DND-41 (cell line): ENCODE data around the gene PSG11.
A peak's percentile ranks its signal among the peaks of the same experiment; 100 is the strongest.
"Not testable (repeated sequence)": the region's sequence is repeated elsewhere in the genome, so short reads cannot be mapped to it uniquely, and the experiment has no call there.

Experiments
- ATAC-seq: fragments of 200-7000 bp; cut with Tn5 transposase; 3 replicates; pipeline ENCODE4 v1.9.1; 2021; ENCODE audit warnings: low read depth; ENCODE audit not compliant: insufficient read depth
- DNase-seq: peaks from one replicate; pipeline ENCODE4 v3.0.0-alpha.2; 2020
- H2AFZ ChIP-seq: 2 replicates; pipeline ENCODE4 v1.6.0; 2012; ENCODE audit warnings: low read depth, low read length
- H3K27ac ChIP-seq: 2 replicates; pipeline ENCODE4 v1.5.1; 2012; ENCODE audit warnings: low read length, inconsistent platforms
- H3K27me3 ChIP-seq: fragments of 200-600 bp; sonication (generic); 2 replicates; pipeline ENCODE4 v1.6.0; 2012; ENCODE audit warnings: low read length, mild to moderate bottlenecking, inconsistent platforms; ENCODE audit not compliant: insufficient read depth, poor library complexity
- H3K36me3 ChIP-seq: 2 replicates; pipeline ENCODE4 v1.5.1; 2012; ENCODE audit warnings: low read length, inconsistent platforms; ENCODE audit not compliant: insufficient read depth
- H3K4me1 ChIP-seq: 2 replicates; pipeline ENCODE4 v1.5.1; 2012; ENCODE audit warnings: mild to moderate bottlenecking, low read length; ENCODE audit not compliant: insufficient read depth
- H3K4me2 ChIP-seq: 2 replicates; pipeline ENCODE4 v1.6.0; 2012; ENCODE audit warnings: mild to moderate bottlenecking, moderate library complexity, low read length, inconsistent platforms; ENCODE audit not compliant: insufficient read depth
- H3K4me3 ChIP-seq, 2 experiments: fragments of 200-600 bp in 1 of 2; shearing (Covaris generic) in 1 of 2; 2 replicates each; pipeline ENCODE4 v1.5.1; 2012 to 2016; ENCODE audit warnings: inconsistent platforms in 2 of 2, low read length in 2 of 2, mild to moderate bottlenecking in 2 of 2, low read depth in 1 of 2, moderate library complexity in 1 of 2
- H3K79me2 ChIP-seq: 2 replicates; pipeline ENCODE4 v1.6.0; 2012; ENCODE audit warnings: low read length, inconsistent platforms; ENCODE audit not compliant: insufficient read depth
- H3K9ac ChIP-seq: 2 replicates; pipeline ENCODE4 v1.6.0; 2012; ENCODE audit warnings: low read depth, mild to moderate bottlenecking, inconsistent platforms, low read length, moderate library complexity
- H3K9me3 ChIP-seq: 2 replicates; pipeline ENCODE4 v1.5.1; 2012; ENCODE audit warnings: low read length, moderate library complexity, mild to moderate bottlenecking, inconsistent platforms; ENCODE audit not compliant: insufficient read depth, severe bottlenecking
- H4K20me1 ChIP-seq: 2 replicates; pipeline ENCODE4 v1.6.0; 2012; ENCODE audit warnings: low read length; ENCODE audit not compliant: insufficient read depth
- EZH2 ChIP-seq: IDR thresholded peaks from 3 replicates; pipeline ENCODE4 v1.6.1; 2012; ENCODE audit warnings: borderline replicate concordance, low read depth, mild to moderate bottlenecking, moderate library complexity, low read length, inconsistent platforms; ENCODE audit not compliant: severe bottlenecking
- TF ChIP-seq, protein P1 (sequence below): IDR thresholded peaks from 2 replicates; pipeline ENCODE4 v1.5.1; 2012; ENCODE audit warnings: borderline replicate concordance, low read length, moderate library complexity, mild to moderate bottlenecking; ENCODE audit not compliant: poor library complexity, severe bottlenecking; ENCODE audit errors: extremely low read depth

PSG11 gene

DNA sequence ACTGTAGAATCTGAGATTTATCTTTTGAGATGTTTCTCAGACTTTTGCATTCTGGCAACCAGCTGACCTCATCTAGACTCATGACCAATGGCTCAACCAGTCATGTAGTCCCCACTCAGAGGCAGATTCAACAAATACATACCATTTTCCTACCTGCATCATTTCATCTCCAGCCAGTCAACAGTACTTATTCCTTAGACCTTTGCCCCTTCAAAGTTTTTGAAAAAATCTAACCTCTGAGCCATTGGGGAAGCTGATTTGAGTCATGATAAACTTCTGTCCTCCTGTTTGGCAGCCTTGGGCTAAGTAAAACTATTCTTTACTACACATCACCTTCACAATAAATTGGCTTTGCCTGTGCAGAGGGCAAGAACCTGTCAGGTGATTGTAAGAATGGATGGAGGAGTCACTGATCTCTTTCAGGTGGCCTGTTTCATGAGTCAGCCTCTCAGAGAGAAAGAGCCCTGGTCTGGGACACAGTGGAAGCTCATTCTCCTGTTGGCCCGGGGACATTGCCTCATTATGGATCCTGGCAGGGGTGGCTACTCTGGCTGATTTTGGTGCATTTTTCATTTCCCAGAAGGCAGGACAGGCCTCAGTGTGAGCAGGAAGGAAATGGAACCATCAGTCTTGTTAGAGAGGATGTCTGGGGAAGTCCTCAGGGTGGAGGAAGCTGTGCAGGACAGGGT is 17.4 kb upstream of the PSG11 start:
- not testable (repeated sequence) for H3K36me3 ChIP-seq, H3K4me1 ChIP-seq, H2AFZ ChIP-seq, H3K9ac ChIP-seq, H3K4me3 ChIP-seq, H3K79me2 ChIP-seq, DNase-seq, H3K27ac ChIP-seq, H3K9me3 ChIP-seq, H4K20me1 ChIP-seq, ATAC-seq, H3K27me3 ChIP-seq, H3K4me2 ChIP-seq

DNA sequence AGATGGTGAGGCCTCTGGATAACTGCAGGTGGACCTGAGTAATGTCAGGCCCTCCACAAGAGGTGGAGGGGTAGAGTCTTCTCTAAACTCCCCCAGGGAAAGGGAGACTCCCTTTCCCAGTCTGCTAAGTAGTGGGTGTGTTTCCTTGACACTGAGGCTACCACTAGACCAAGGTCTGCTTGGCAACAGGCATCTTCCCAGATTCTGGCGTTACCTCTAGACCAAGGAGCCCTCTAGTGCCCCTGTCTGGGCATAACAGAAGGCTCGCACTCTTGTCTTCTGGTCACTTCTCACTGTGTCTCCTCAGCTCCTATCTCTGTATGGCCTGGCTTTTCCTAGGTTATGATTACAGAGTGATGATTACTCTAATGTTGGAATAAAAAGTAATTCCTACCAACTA is 5.4 kb upstream of the PSG11 start:
- H4K20me1 ChIP-seq, H3K4me2 ChIP-seq, H3K9me3 ChIP-seq, H3K4me1 ChIP-seq, H3K4me3 ChIP-seq, H2AFZ ChIP-seq, H3K9ac ChIP-seq, H3K36me3 ChIP-seq, H3K27me3 ChIP-seq, DNase-seq, H3K27ac ChIP-seq, H3K79me2 ChIP-seq, ATAC-seq: not testable (repeated sequence)
- TF ChIP-seq, protein P1, sequence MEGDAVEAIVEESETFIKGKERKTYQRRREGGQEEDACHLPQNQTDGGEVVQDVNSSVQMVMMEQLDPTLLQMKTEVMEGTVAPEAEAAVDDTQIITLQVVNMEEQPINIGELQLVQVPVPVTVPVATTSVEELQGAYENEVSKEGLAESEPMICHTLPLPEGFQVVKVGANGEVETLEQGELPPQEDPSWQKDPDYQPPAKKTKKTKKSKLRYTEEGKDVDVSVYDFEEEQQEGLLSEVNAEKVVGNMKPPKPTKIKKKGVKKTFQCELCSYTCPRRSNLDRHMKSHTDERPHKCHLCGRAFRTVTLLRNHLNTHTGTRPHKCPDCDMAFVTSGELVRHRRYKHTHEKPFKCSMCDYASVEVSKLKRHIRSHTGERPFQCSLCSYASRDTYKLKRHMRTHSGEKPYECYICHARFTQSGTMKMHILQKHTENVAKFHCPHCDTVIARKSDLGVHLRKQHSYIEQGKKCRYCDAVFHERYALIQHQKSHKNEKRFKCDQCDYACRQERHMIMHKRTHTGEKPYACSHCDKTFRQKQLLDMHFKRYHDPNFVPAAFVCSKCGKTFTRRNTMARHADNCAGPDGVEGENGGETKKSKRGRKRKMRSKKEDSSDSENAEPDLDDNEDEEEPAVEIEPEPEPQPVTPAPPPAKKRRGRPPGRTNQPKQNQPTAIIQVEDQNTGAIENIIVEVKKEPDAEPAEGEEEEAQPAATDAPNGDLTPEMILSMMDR = peak; percentile 30

DNA sequence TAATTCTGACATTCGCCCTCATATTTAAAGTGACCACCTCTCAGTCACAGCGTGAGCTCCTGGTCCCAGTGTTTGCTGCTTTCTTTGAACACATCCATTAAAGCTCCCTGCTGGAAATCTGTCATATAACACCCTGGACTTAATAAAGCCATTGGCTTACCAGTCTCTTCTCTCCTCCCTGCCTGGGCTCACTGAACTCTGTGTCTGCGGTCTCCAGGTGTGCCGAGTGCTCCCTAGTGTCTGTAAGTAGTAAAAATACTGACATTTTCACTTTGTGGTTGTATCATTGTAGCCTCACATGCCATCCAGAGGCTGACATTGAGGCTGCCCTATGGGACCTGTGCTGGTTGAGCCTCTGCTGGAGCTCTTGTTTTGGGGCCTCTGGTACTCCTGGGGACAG is 2.6 kb upstream of the PSG11 start:
- Histone ChIP-seq H3K79me2 (no peaks in the 10 kb centered on the region), H3K27ac (no peak overlapping the region), H3K9ac (no peak overlapping the region), H4K20me1 (no peaks in the 10 kb centered on the region), H3K27me3 (no peaks in the 10 kb centered on the region), H3K4me1 (no peaks in the 10 kb centered on the region), H3K4me3 (no peak overlapping the region), H3K9me3 (no peaks in the 10 kb centered on the region), H3K36me3 (no peaks in the 10 kb centered on the region), H3K4me2 (no peak overlapping the region), H2AFZ (no peak overlapping the region)
- TF ChIP-seq EZH2 = no peak
- TF ChIP-seq, protein P1 = no peak
- no peak for ATAC-seq
- no peak for DNase-seq

DNA sequence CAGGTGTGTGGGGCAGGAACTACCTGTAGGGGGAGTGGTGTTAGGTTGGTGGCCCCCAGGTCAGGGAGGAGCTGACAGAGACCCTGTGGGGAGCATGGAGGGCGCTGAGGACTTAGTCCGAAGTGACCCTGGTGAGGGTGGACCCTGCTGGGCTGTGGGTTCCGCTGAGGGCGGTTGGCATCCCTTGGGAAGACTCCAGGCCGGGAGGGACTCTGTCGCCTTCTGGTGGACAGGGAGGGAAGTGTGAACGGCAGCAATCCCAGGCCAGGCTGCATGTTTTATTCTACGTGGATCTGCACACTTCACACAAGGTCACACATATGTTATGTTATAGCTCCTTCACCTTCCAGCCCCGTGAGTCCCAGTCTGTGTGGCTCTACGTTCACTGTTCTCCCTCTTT is 1.7 kb upstream of the PSG11 start:
- H3K4me1 ChIP-seq, ATAC-seq, DNase-seq, H4K20me1 ChIP-seq, H3K27ac ChIP-seq, H3K9ac ChIP-seq, H3K79me2 ChIP-seq, H3K4me2 ChIP-seq, H3K9me3 ChIP-seq, H3K36me3 ChIP-seq, H3K27me3 ChIP-seq, H2AFZ ChIP-seq, H3K4me3 ChIP-seq: not testable (repeated sequence)
- TF ChIP-seq, protein P1 = peak; percentile 51

DNA sequence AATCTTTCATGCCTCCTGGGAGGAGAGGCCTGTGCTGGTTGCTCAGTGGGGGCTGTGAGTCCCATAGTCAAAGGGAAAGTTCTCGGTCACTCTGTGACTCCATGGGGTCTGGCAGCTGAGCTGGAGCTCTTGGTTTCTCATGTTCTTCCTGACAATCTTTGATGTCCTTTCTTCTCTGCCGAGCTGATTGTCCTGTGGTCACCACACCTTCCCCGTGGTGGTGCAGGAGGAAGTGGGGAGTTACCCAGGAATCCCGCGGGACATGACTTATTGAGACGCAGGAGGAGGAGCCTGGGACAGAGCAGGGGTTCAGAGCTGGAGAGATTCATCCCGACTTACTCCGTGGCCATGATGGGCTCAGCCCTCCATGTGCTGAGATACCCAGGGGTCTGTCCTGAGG is 792 bp upstream of the PSG11 start:
- not testable (repeated sequence) for H3K9ac ChIP-seq, DNase-seq, H3K4me1 ChIP-seq, H3K9me3 ChIP-seq, H4K20me1 ChIP-seq, H3K4me2 ChIP-seq, H3K79me2 ChIP-seq, H3K36me3 ChIP-seq, H3K4me3 ChIP-seq, H3K27me3 ChIP-seq, H3K27ac ChIP-seq, ATAC-seq, H2AFZ ChIP-seq

DNA sequence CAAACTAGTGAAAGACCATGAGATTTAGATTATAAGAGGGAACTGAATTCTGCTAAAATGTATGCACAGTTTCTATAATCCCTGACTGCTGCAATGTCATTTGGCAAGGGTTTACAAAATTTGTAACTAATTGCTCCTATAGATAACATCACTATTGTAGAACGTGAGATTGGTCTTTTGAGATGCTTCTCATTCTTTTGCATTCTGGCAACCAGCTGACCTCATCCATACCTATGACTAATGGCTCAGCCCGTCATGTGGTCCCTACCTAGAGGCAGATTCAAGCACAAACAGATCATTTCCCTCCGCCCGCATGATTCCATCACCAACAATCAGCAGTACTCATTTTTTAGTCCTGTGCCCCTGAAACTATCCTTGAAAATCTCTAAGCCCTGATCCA is 4.2 kb downstream of the PSG11 start:
- not testable (repeated sequence) for H3K4me1 ChIP-seq, H3K79me2 ChIP-seq, H3K9me3 ChIP-seq, H3K27ac ChIP-seq, DNase-seq, H2AFZ ChIP-seq, H3K27me3 ChIP-seq, H4K20me1 ChIP-seq, H3K9ac ChIP-seq, H3K4me3 ChIP-seq, ATAC-seq, H3K4me2 ChIP-seq, H3K36me3 ChIP-seq
